H9 (cell line): ENCODE measurements around the gene SREBF1. TPM values are rescaled to one million over a fixed set of nuclear protein-coding genes. Genes with fewer than 3 reads are reported as not detected.

ENCODE experiments used
- DNase-seq: peaks from one replicate; pipeline ENCODE4 v3.0.0-alpha.2; 2017
- H2AFZ ChIP-seq: one replicate; pipeline ENCODE4 v1.6.1; 2013; ENCODE audit warnings: mild to moderate bottlenecking, low read length, control low read depth, moderate library complexity
- H2AK5ac ChIP-seq: 2 replicates; pipeline ENCODE4 v1.6.1; 2013; ENCODE audit warnings: low read length, control low read depth, mixed read lengths; ENCODE audit not compliant: insufficient read length
- H2BK120ac ChIP-seq: one replicate; pipeline ENCODE4 v1.6.1; 2013; ENCODE audit warnings: low read depth, mild to moderate bottlenecking, low read length, control low read depth, inconsistent platforms; ENCODE audit not compliant: poor library complexity, severe bottlenecking
- H2BK12ac ChIP-seq: 2 replicates; pipeline ENCODE4 v1.6.1; 2013; ENCODE audit warnings: low read length, control low read depth, mixed read lengths, low read depth; ENCODE audit not compliant: insufficient read length
- H2BK15ac ChIP-seq: 2 replicates; pipeline ENCODE4 v1.6.1; 2013; ENCODE audit warnings: low read depth, low read length, control low read depth
- H2BK20ac ChIP-seq: one replicate; pipeline ENCODE4 v1.6.1; 2013; ENCODE audit warnings: low read depth, mild to moderate bottlenecking, low read length, control low read depth, inconsistent platforms; ENCODE audit not compliant: poor library complexity, severe bottlenecking
- H2BK5ac ChIP-seq: 2 replicates; pipeline ENCODE4 v1.6.1; 2013; ENCODE audit warnings: low read length, control low read depth, mixed read lengths; ENCODE audit not compliant: insufficient read length
- H3K14ac ChIP-seq: 2 replicates; pipeline ENCODE4 v1.6.1; 2013; ENCODE audit warnings: low read length, control low read depth; ENCODE audit not compliant: insufficient read depth
- H3K18ac ChIP-seq: 2 replicates; pipeline ENCODE4 v1.6.1; 2013; ENCODE audit warnings: low read depth, mild to moderate bottlenecking, mixed read lengths, low read length, control low read depth; ENCODE audit not compliant: insufficient read length
- H3K23ac ChIP-seq: 2 replicates; pipeline ENCODE4 v1.6.1; 2013; ENCODE audit warnings: low read length, control low read depth, mixed read lengths, low read depth; ENCODE audit not compliant: insufficient read length
- H3K23me2 ChIP-seq: 2 replicates; pipeline ENCODE4 v1.6.1; 2013; ENCODE audit warnings: low read depth, mild to moderate bottlenecking, mixed read lengths, low read length, control low read depth; ENCODE audit not compliant: insufficient read length, poor library complexity, severe bottlenecking
- H3K27ac ChIP-seq: 2 replicates; pipeline ENCODE4 v1.5.1; 2013; ENCODE audit warnings: low read length, control low read depth, mixed read lengths, low read depth; ENCODE audit not compliant: insufficient read length
- H3K27me3 ChIP-seq: 2 replicates; pipeline ENCODE4 v1.6.1; 2013; ENCODE audit warnings: low read length, control low read depth, inconsistent platforms; ENCODE audit not compliant: insufficient read depth
- H3K4ac ChIP-seq: 2 replicates; pipeline ENCODE4 v1.6.1; 2013; ENCODE audit warnings: low read depth, mild to moderate bottlenecking, control low read depth, inconsistent platforms, low read length, moderate library complexity
- H3K4me1 ChIP-seq: 2 replicates; pipeline ENCODE4 v1.6.1; 2013; ENCODE audit warnings: low read length, control low read depth, inconsistent platforms; ENCODE audit not compliant: insufficient read depth
- H3K4me2 ChIP-seq: 2 replicates; pipeline ENCODE4 v1.6.1; 2013; ENCODE audit warnings: low read length, control low read depth, mixed read lengths; ENCODE audit not compliant: insufficient read length, insufficient read depth
- H3K56ac ChIP-seq: 2 replicates; pipeline ENCODE4 v1.6.1; 2013; ENCODE audit warnings: low read depth, mild to moderate bottlenecking, mixed read lengths, low read length, control low read depth; ENCODE audit not compliant: insufficient read length
- H3K79me1 ChIP-seq: 2 replicates; pipeline ENCODE4 v1.6.1; 2013; ENCODE audit warnings: low read depth, mild to moderate bottlenecking, moderate library complexity, low read length, control low read depth, inconsistent platforms; ENCODE audit not compliant: insufficient read depth, poor library complexity, severe bottlenecking
- H3K79me2 ChIP-seq: 2 replicates; pipeline ENCODE4 v1.6.1; 2013; ENCODE audit warnings: low read length, control low read depth, inconsistent platforms; ENCODE audit not compliant: insufficient read depth
- H3K9ac ChIP-seq: 2 replicates; pipeline ENCODE4 v1.6.1; 2013; ENCODE audit warnings: low read length, control low read depth, mixed read lengths; ENCODE audit not compliant: insufficient read length; ENCODE audit errors: extremely low read depth
- H3K9me3 ChIP-seq: one replicate; pipeline ENCODE4 v1.6.1; 2013; ENCODE audit warnings: low read depth, low read length, inconsistent platforms; ENCODE audit not compliant: control insufficient read depth
- H3T11ph ChIP-seq: one replicate; pipeline ENCODE4 v1.6.1; 2013; ENCODE audit warnings: mild to moderate bottlenecking, low read length, control low read depth, inconsistent platforms
- H4K20me1 ChIP-seq: one replicate; pipeline ENCODE4 v1.6.1; 2013; ENCODE audit not compliant: control insufficient read depth, insufficient read length, insufficient read depth
- H4K5ac ChIP-seq: 2 replicates; pipeline ENCODE4 v1.6.1; 2013; ENCODE audit warnings: low read depth, mild to moderate bottlenecking, mixed read lengths, low read length, control low read depth; ENCODE audit not compliant: insufficient read length
- H4K8ac ChIP-seq: replicated peaks from 2 replicates; pipeline ENCODE4 v1.6.1; 2013; ENCODE audit warnings: low read length, control low read depth, mixed read lengths, low read depth; ENCODE audit not compliant: insufficient read length
- H4K91ac ChIP-seq: 2 replicates; pipeline ENCODE4 v1.6.1; 2013; ENCODE audit warnings: low read depth, mild to moderate bottlenecking, moderate library complexity, mixed read lengths, low read length, control low read depth; ENCODE audit not compliant: insufficient read length
- H3K27ac Mint-ChIP-seq, 3 experiments: 2 replicates in 2 of 3; 3 replicates in 1 of 3; pipeline ENCODE4 v1.8.0; 2020 to 2021; ENCODE audit warnings: mixed read lengths in 3 of 3, mild to moderate bottlenecking in 1 of 3, moderate library complexity in 1 of 3
- H3K27me3 Mint-ChIP-seq: 2 replicates; pipeline ENCODE4 v1.8.0; 2021; ENCODE audit warnings: low read depth, mild to moderate bottlenecking, moderate library complexity, mixed read lengths
- H3K36me3 Mint-ChIP-seq, 3 experiments: 2 replicates in 2 of 3; 3 replicates in 1 of 3; pipeline ENCODE4 v1.8.0; 2020 to 2021; ENCODE audit warnings: low read depth in 3 of 3, mixed read lengths in 3 of 3; ENCODE audit not compliant: insufficient read depth in 1 of 3
- H3K4me1 Mint-ChIP-seq, 2 experiments: 2 replicates each; pipeline ENCODE4 v1.8.0; 2020; ENCODE audit warnings: mixed read lengths in 2 of 2
- H3K4me3 Mint-ChIP-seq, 2 experiments: 2 replicates in 1 of 2; 3 replicates in 1 of 2; pipeline ENCODE4 v1.8.0; 2020 to 2021; ENCODE audit warnings: mild to moderate bottlenecking in 2 of 2, mixed read lengths in 2 of 2, moderate library complexity in 1 of 2
- H3K9me3 Mint-ChIP-seq, 2 experiments: 2 replicates in 1 of 2; 3 replicates in 1 of 2; pipeline ENCODE4 v1.8.0; 2020; ENCODE audit warnings: mild to moderate bottlenecking in 2 of 2, mixed read lengths in 2 of 2, moderate library complexity in 1 of 2
- CTCF ChIP-seq: fragments of 200-600 bp; sonication (generic); conservative IDR thresholded peaks from 3 replicates; pipeline ENCODE4 v1.8.0; 2021; ENCODE audit warnings: antibody characterized with exemption, mild to moderate bottlenecking
- WGBS: extraction: QIAGEN DNeasy Blood & Tissue Kit; methylation state at CpG from one replicate; pipeline ENCODE4 v1.1.7; 2013; ENCODE audit warnings: missing lambda C conversion rate, low lambda C conversion rate, mixed read lengths; ENCODE audit not compliant: insufficient read length; ENCODE audit errors: extremely low coverage; 5-methylcytosine and 5-hydroxymethylcytosine counted together
- total RNA-seq: library from RNA; stranded (reverse); gene quantifications from 2 replicates; pipeline ENCODE4 v1.2.1, GENCODE V29; 2021

Gene SREBF1
- total RNA-seq, 1 experiment from 2014 or later: 81.9 TPM

GRCh38 chr17:17847118-17847689 is 10.4 kb upstream of the SREBF1 start:
- Mint-ChIP-seq H3K27ac (peak overlapping the region in 1 of 3 experiments; percentile 67; a peak in 1 of 7 replicates), H3K27me3 (no peaks in the 10 kb centered on the region; the same call in 1 of the 2 replicates), H3K4me1 (peaks cover 46 to 69% of the 10 kb centered on the region in 2 experiments), H3K9me3 (no peaks in the 10 kb centered on the region), H3K4me3 (peak overlapping the region in 1 of 2 experiments; percentile 23; a peak in 2 of 5 replicates), H3K36me3 (no peaks in the 10 kb centered on the region)
- Histone ChIP-seq H4K20me1 (no peaks in the 10 kb centered on the region), H3K4ac (no peak overlapping the region), H4K5ac (no peak overlapping the region), H4K91ac (no peak overlapping the region), H3K4me2 (no peak overlapping the region), H3K79me2 (no peaks in the 10 kb centered on the region), H3K23ac (no peak overlapping the region), H3K9ac (no peak overlapping the region), H2BK120ac (no peak overlapping the region), H2AK5ac (no peak overlapping the region), H2AFZ (no peak overlapping the region), H3K18ac (no peak overlapping the region), H3K79me1 (no peaks in the 10 kb centered on the region), H3K9me3 (no peaks in the 10 kb centered on the region), H3T11ph (no peak overlapping the region), H3K27ac (no peak overlapping the region), H2BK5ac (no peak overlapping the region), H3K56ac (no peak overlapping the region), H4K8ac (no peak overlapping the region), H2BK20ac (no peak overlapping the region), H3K4me1 (no peaks in the 10 kb centered on the region; the same call in 1 of the 2 replicates), H3K23me2 (no peaks in the 10 kb centered on the region), H2BK15ac (no peak overlapping the region), H2BK12ac (no peak overlapping the region), H3K14ac (no peak overlapping the region; the same call in 1 of the 2 replicates), H3K27me3 (no peaks in the 10 kb centered on the region)
- TF ChIP-seq CTCF: no peak
- no CpG with 5 or more reads among the region's 17 CpGs for WGBS
- DNase-seq: no peak
